ENCODE data around the gene ZNF423. TPM values are rescaled to one million over a fixed set of nuclear protein-coding genes. Genes with fewer than 3 reads are reported as not detected.

The ZNF423 gene
- total RNA-seq, 6 experiments from 2014 or later: not detected

GRCh38 chr16:49471038-49471727 is 384.7 kb downstream of the ZNF423 start:
- H3K9me3 Mint-ChIP-seq: peaks cover 13% of the 10 kb centered on the region
- H3K4me3 Mint-ChIP-seq: no peak overlapping the region
- no peak for TF ChIP-seq CTCF (IDR thresholded peaks at IDR 0.05)
- H3K27me3 Mint-ChIP-seq (ENCODE audit: insufficient read depth): peaks cover under 1% of the 10 kb centered on the region
- H3K27ac Mint-ChIP-seq: no peak overlapping the region
- no peak for DNase-seq
- no peaks in the 10 kb centered on the region for H3K36me3 Mint-ChIP-seq (ENCODE audit: low read depth)
- no peaks in the 10 kb centered on the region for H3K4me1 Mint-ChIP-seq (ENCODE audit: low read depth)

- no peak for DNase-seq
- H3K4me1 Mint-ChIP-seq (ENCODE audit: low read depth): no peaks in the 10 kb centered on the region
- H3K27ac Mint-ChIP-seq: no peak overlapping the region
- H3K4me3 Mint-ChIP-seq: no peak overlapping the region
- no peaks in the 10 kb centered on the region for H3K36me3 Mint-ChIP-seq (ENCODE audit: low read depth)
- no peak for TF ChIP-seq CTCF (IDR thresholded peaks at IDR 0.05)
- peaks cover 2% of the 10 kb centered on the region for H3K27me3 Mint-ChIP-seq (ENCODE audit: insufficient read depth)
- H3K9me3 Mint-ChIP-seq: peaks cover 13% of the 10 kb centered on the region
These were observed 385.4 kb downstream of the ZNF423 start for GRCh38 chr16:49470513-49470991.

DNA sequence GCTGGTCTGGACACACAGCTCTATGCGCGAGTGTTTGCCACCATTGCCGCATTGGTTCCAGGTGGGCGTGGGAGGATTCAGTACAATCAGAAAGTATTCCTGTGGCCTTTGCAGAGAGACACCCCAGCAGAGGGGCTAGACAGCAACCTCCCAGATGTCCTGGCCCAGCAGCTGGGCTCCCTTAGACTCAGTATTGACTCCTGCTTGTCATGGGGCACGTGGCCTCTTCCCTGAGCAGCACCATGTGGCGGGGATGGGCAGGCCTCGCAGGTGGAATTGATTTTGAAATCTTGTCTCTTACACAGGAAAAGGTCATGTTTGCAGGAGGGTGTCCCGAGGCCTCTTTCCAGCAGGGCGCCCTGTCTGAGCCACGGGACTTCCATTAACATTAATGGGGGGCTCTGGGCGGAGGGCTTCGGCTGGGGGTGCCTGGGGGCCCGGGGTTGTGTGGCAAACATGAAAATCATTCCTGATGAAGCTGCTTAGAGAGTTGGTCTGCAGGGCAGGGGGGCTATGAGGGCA is 385.9 kb downstream of the ZNF423 start:
- Mint-ChIP-seq H3K27ac (no peak overlapping the region), H3K4me3 (no peak overlapping the region), H3K36me3 (ENCODE audit: low read depth) (no peaks in the 10 kb centered on the region), H3K27me3 (ENCODE audit: insufficient read depth) (peaks cover 2% of the 10 kb centered on the region), H3K9me3 (peaks cover 13% of the 10 kb centered on the region), H3K4me1 (ENCODE audit: low read depth) (no peaks in the 10 kb centered on the region)
- TF ChIP-seq CTCF (IDR thresholded peaks at IDR 0.05): no peak
- DNase-seq: no peak

DNA sequence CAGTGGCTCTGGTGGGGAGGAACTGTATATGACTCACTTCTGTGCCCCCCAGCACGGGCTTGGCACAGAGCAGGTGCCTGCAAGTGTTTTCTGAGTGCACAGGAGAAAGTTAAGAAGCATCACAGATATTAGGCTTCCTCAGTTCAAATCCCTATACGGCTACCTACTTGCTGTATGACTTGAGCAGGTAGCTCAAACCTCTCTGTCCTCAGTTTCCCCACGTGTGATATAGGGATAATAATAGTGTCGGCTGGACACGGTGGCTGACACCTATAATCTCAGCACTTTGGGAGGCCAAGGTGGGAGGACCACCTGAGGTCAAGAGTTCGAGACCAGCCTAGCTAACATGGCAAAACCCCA is 386.6 kb downstream of the ZNF423 start:
- no peak overlapping the region for H3K4me3 Mint-ChIP-seq
- H3K27me3 Mint-ChIP-seq (ENCODE audit: insufficient read depth): peaks cover 3% of the 10 kb centered on the region
- H3K36me3 Mint-ChIP-seq (ENCODE audit: low read depth): no peaks in the 10 kb centered on the region
- peaks cover 18% of the 10 kb centered on the region for H3K9me3 Mint-ChIP-seq
- H3K4me1 Mint-ChIP-seq (ENCODE audit: low read depth): no peaks in the 10 kb centered on the region
- TF ChIP-seq CTCF (IDR thresholded peaks at IDR 0.05): no peak
- no peak for DNase-seq
- H3K27ac Mint-ChIP-seq: no peak overlapping the region

DNA sequence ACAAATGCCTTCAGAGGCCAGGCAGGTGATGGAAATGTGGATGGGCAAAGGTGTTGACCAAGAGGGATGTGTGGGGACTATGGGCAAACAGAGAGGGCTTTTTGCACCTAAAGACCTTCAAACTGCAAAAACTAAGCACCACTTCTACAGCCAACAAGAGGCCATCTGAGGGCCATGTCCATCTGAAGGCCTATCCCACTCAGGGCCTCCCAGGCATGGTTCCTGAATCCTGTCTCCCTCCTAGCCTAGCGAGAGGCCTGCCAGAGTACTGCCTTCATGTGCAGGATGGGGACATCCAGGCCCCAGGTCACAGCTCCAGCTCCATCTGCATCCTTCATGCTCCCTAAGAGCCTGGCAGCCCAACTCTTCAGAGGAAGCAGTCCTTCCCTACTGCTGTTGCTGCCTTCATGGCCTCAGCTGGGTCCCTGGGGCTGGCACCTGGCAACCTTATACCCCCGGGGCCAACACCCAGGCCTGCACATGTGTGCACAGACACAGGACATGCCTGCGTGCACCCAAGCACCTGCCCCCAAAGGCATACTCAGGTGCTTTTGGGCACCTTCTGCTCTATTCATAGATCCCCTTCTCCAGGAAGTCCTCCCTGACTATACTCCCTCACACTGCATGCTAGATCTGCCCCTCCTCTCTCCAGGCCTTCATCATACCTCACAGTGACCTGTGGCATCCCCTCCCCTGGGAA is 387.2 kb downstream of the ZNF423 start:
- Mint-ChIP-seq H3K36me3 (ENCODE audit: low read depth) (no peaks in the 10 kb centered on the region), H3K4me3 (no peak overlapping the region), H3K27ac (no peak overlapping the region), H3K27me3 (ENCODE audit: insufficient read depth) (peaks cover 3% of the 10 kb centered on the region; the same call in 1 of the 2 replicates), H3K4me1 (ENCODE audit: low read depth) (no peaks in the 10 kb centered on the region), H3K9me3 (peaks cover 20% of the 10 kb centered on the region)
- no peak for TF ChIP-seq CTCF (IDR thresholded peaks at IDR 0.05)
- no peak for DNase-seq
